Glutamatergic neuron (in vitro differentiated cells): ENCODE results near the gene PRICKLE2. TPM values are rescaled to one million over a fixed set of nuclear protein-coding genes. Genes with fewer than 3 reads are reported as not detected.

Experiments used
- DNase-seq: peaks from one replicate; pipeline ENCODE4 v3.0.0; 2022
- H3K27ac Mint-ChIP-seq: one replicate; pipeline ENCODE4 v1.8.0; 2020; ENCODE audit warnings: mild to moderate bottlenecking, mixed read lengths, inconsistent platforms; ENCODE audit not compliant: unreplicated experiment
- H3K27me3 Mint-ChIP-seq: one replicate; pipeline ENCODE4 v1.8.0; 2020; ENCODE audit warnings: mild to moderate bottlenecking, moderate library complexity, mixed read lengths, inconsistent platforms; ENCODE audit not compliant: unreplicated experiment
- H3K36me3 Mint-ChIP-seq: one replicate; pipeline ENCODE4 v1.8.0; 2020; ENCODE audit warnings: mild to moderate bottlenecking, mixed read lengths, inconsistent platforms; ENCODE audit not compliant: unreplicated experiment
- H3K4me1 Mint-ChIP-seq: one replicate; pipeline ENCODE4 v1.8.0; 2020; ENCODE audit warnings: mild to moderate bottlenecking, low read depth, mixed read lengths, inconsistent platforms; ENCODE audit not compliant: unreplicated experiment
- H3K4me3 Mint-ChIP-seq: one replicate; pipeline ENCODE4 v1.8.0; 2020; ENCODE audit warnings: mild to moderate bottlenecking, mixed read lengths, inconsistent platforms; ENCODE audit not compliant: unreplicated experiment
- H3K9me3 Mint-ChIP-seq: one replicate; pipeline ENCODE4 v1.8.0; 2020; ENCODE audit warnings: mild to moderate bottlenecking, moderate library complexity, mixed read lengths, inconsistent platforms; ENCODE audit not compliant: unreplicated experiment
- total RNA-seq: library from RNA; stranded (reverse); fragmentation: NEBNext Ultra II Directional; extraction: Animal tissue kit (Norgen Biotek cat#: 25700); gene quantifications from one replicate; pipeline ENCODE4 v1.2.1, GENCODE V29; 2021; ENCODE audit not compliant: unreplicated experiment
- TF ChIP-seq, protein P1 (sequence below): fragments of 200-600 bp; sonication (generic); IDR thresholded peaks from one replicate; pipeline ENCODE4 v1.5.0; 2021; ENCODE audit not compliant: partially characterized antibody, unreplicated experiment

Gene PRICKLE2
- total RNA-seq, 1 donor from 2014 or later, result 18.9 TPM

DNA sequence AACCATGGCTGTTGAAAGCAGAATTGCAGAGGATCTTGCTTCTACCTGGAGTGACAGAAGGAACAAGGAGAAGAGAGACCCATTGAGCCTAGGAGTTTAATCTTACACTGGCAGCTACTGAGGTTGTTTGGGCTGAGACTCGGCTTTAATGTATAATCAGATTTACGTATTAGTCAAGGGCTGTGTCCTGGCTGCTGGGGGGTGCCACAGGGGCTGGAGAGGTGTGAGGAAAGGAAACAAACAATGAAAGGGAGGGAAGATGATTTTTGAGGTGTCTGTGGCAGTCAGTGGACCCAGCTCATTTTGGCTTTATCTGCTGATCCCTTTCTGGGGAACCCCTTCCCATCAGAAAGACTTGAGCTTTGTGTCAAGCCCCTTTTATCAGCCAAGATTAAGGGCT is 95.7 kb downstream of the PRICKLE2 start:
- H3K27ac Mint-ChIP-seq, result no peak overlapping the region
- peaks cover 3% of the 10 kb centered on the region for H3K27me3 Mint-ChIP-seq
- TF ChIP-seq, protein P1, sequence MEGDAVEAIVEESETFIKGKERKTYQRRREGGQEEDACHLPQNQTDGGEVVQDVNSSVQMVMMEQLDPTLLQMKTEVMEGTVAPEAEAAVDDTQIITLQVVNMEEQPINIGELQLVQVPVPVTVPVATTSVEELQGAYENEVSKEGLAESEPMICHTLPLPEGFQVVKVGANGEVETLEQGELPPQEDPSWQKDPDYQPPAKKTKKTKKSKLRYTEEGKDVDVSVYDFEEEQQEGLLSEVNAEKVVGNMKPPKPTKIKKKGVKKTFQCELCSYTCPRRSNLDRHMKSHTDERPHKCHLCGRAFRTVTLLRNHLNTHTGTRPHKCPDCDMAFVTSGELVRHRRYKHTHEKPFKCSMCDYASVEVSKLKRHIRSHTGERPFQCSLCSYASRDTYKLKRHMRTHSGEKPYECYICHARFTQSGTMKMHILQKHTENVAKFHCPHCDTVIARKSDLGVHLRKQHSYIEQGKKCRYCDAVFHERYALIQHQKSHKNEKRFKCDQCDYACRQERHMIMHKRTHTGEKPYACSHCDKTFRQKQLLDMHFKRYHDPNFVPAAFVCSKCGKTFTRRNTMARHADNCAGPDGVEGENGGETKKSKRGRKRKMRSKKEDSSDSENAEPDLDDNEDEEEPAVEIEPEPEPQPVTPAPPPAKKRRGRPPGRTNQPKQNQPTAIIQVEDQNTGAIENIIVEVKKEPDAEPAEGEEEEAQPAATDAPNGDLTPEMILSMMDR, result no peak

DNA sequence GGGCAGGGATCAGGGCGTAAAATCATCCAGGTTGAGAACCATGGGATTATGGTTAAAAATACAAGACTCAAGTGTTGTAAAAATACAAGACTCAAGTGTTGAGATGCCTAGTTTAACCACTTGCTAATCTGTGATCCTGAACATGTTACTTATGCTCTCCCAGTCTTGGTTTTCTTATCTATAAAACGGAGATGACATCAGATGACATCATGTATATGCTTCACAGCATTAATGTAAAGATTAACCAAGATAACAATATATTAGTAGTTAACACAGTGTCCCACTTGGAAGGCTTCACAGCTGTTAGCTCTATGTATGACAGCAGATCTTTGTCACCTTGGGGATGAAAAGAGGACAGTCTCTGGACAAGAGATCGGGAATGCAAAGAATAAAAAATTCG is 96.2 kb downstream of the PRICKLE2 start:
- H3K9me3 Mint-ChIP-seq, result peaks cover 2% of the 10 kb centered on the region
- DNase-seq, result no peak
- H3K36me3 Mint-ChIP-seq, result peaks cover 6% of the 10 kb centered on the region
- H3K27ac Mint-ChIP-seq, result no peak overlapping the region
- H3K4me1 Mint-ChIP-seq, result peaks cover 19% of the 10 kb centered on the region
- H3K27me3 Mint-ChIP-seq, result peaks cover 3% of the 10 kb centered on the region
- TF ChIP-seq, protein P1, result no peak
- no peak overlapping the region for H3K4me3 Mint-ChIP-seq

More for the DNA sequence above, 95.7 kb downstream of the PRICKLE2 start:
- peaks cover 2% of the 10 kb centered on the region for H3K9me3 Mint-ChIP-seq
- H3K4me3 Mint-ChIP-seq, result no peak overlapping the region
- H3K36me3 Mint-ChIP-seq, result peaks cover 6% of the 10 kb centered on the region
- H3K4me1 Mint-ChIP-seq, result peaks cover 19% of the 10 kb centered on the region
- no peak for DNase-seq

DNA sequence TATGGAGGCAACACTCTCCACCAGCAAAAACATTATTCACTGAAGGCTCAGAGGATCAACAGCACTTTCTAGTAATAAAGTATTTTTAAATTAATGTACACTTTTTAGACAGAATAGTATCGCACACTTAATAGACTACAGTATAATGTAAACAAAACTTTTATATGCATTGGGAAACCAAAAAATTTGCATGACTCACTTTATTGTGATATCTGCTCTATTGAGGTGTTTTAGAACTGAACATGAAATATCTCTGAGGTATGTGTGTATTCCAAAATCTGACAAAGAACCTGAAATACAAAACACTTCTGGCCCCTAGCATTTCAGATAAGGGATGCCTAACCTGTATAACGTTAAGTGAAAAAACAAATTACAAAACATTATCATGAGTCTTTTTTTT is 99.7 kb downstream of the PRICKLE2 start:
- Mint-ChIP-seq H3K27ac (no peak overlapping the region), H3K9me3 (no peaks in the 10 kb centered on the region), H3K4me3 (no peak overlapping the region), H3K4me1 (peaks cover 5% of the 10 kb centered on the region), H3K36me3 (peaks cover 6% of the 10 kb centered on the region), H3K27me3 (peaks cover 3% of the 10 kb centered on the region)
- TF ChIP-seq, protein P1, result no peak
- no peak for DNase-seq

DNA sequence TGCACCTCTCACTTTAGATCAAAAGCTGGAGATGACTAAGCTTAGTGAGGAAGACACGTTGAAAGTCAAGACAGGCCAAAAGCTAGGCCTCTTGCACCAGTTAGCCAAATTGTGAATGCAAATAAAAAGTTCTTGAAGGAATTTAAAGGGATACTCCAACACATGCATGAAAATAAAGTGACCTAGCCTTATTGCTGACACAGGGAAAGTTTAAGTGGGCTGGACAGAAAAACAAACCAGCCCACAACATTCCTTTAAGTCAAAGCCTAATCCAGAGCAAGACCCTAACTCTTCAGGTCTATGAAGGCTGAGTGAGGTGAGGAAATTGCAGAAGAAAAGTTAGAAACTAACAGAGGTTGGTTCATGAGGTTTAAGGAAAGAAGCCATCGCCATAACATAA is 101.3 kb downstream of the PRICKLE2 start:
- Mint-ChIP-seq H3K27ac (no peak overlapping the region), H3K4me3 (no peak overlapping the region), H3K4me1 (no peaks in the 10 kb centered on the region), H3K36me3 (peaks cover 9% of the 10 kb centered on the region), H3K27me3 (peaks cover 3% of the 10 kb centered on the region), H3K9me3 (no peaks in the 10 kb centered on the region)
- TF ChIP-seq, protein P1, result no peak
- DNase-seq, result no peak

DNA sequence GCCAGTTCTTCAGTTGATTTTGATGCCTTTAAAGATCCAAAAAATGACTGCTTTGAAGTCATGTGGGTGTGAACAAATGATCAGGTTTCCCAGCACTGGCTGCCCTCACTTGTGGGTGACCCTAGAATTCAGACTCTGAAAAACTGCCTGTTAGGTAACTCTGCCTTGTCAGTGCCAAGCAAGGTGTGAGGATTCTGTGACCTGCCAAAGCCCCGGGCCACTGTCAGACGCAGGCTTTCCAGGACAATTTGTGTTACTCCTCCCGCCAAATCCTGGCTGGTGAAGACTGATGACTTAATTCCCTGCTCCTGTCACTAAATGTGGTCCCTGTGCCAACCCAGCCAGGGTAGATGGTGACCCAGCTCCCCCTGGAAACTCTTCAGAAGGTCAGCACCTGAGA is 102.8 kb downstream of the PRICKLE2 start:
- H3K4me1 Mint-ChIP-seq, result no peaks in the 10 kb centered on the region
- H3K9me3 Mint-ChIP-seq, result no peaks in the 10 kb centered on the region
- H3K27ac Mint-ChIP-seq, result no peak overlapping the region
- no peak overlapping the region for H3K4me3 Mint-ChIP-seq
- TF ChIP-seq, protein P1, result no peak
- peaks cover 3% of the 10 kb centered on the region for H3K27me3 Mint-ChIP-seq
- H3K36me3 Mint-ChIP-seq, result peaks cover 11% of the 10 kb centered on the region
- no peak for DNase-seq
